Endothelial cell of umbilical vein (primary cell): Measurements from ENCODE around the gene OST4.

Experiments
- CTCF ChIP-seq, 2 donors: IDR thresholded peaks; 1 replicate in 1 of 2; 2 replicates in 1 of 2; pipeline ENCODE4 v1.5.1; 2011; ENCODE audit warnings: low read length in 2 of 2, mild to moderate bottlenecking in 2 of 2, moderate library complexity in 2 of 2, control low read depth in 1 of 2, inconsistent platforms in 1 of 2, low read depth in 1 of 2; ENCODE audit not compliant: insufficient read depth in 1 of 2; ENCODE audit errors: extremely low read depth in 1 of 2
- EZH2 ChIP-seq: IDR thresholded peaks from 2 replicates; pipeline ENCODE4 v1.6.1; 2012; ENCODE audit warnings: borderline replicate concordance, low read depth, mild to moderate bottlenecking, moderate library complexity, low read length, inconsistent platforms; ENCODE audit not compliant: severe bottlenecking
- JUN ChIP-seq: IDR thresholded peaks from 2 replicates; pipeline ENCODE4 v1.6.1; 2011; ENCODE audit warnings: borderline replicate concordance, low read depth; ENCODE audit not compliant: insufficient read length, insufficient read depth
- MAX ChIP-seq: IDR thresholded peaks from 2 replicates; pipeline ENCODE4 v1.6.1; 2011; ENCODE audit not compliant: insufficient read depth, insufficient read length
- POLR2A ChIP-seq: IDR thresholded peaks from 2 replicates; pipeline ENCODE4 v1.6.1; 2012; ENCODE audit warnings: low read depth, mild to moderate bottlenecking, control low read depth, low read length
- POLR2AphosphoS5 ChIP-seq: IDR thresholded peaks from 2 replicates; pipeline ENCODE4 v1.6.1; 2012; ENCODE audit warnings: low read depth, mild to moderate bottlenecking, control low read depth, low read length, moderate library complexity; ENCODE audit not compliant: insufficient read depth

GRCh38 chr2:27071990-27072830, 756 bp upstream of the OST4 start:
- TF ChIP-seq CTCF (IDR thresholded peaks at IDR 0.05; ENCODE audit: extremely low read depth in 1 of 2, insufficient read depth in 1 of 2, low read depth in 1 of 2, low read length in 2 of 2) (no peak), EZH2 (no peak), POLR2A (no peak), POLR2AphosphoS5 (no peak), MAX (no peak), JUN (no peak)
